Transverse colon (tissue), 4 donors: ENCODE data around the gene STN1.

Experiments used
- POLR2A ChIP-seq: fragments of 450-650 bp; IDR thresholded peaks from one replicate; pipeline ENCODE4 v1.6.1; 2016; ENCODE audit warnings: antibody characterized with exemption, mild to moderate bottlenecking, moderate library complexity
- POLR2AphosphoS5 ChIP-seq, 3 donors: sonication (generic); formaldehyde crosslinking; IDR thresholded peaks; one replicate each; pipeline ENCODE4 v1.6.1; 2016; ENCODE audit warnings: antibody characterized with exemption in 3 of 3
- TF ChIP-seq, protein P1 (sequence below), 5 experiments: fragments of 200-600 bp in 3 of 5; fragments of 450-650 bp in 2 of 5; sonication (generic) in 3 of 5; IDR thresholded peaks; 1 replicate in 2 of 5; 2 replicates in 3 of 5; pipeline ENCODE4 v1.5.1; 2016 to 2017; ENCODE audit warnings: antibody characterized with exemption in 5 of 5, inconsistent platforms in 3 of 5, mild to moderate bottlenecking in 2 of 5, moderate library complexity in 1 of 5

DNA sequence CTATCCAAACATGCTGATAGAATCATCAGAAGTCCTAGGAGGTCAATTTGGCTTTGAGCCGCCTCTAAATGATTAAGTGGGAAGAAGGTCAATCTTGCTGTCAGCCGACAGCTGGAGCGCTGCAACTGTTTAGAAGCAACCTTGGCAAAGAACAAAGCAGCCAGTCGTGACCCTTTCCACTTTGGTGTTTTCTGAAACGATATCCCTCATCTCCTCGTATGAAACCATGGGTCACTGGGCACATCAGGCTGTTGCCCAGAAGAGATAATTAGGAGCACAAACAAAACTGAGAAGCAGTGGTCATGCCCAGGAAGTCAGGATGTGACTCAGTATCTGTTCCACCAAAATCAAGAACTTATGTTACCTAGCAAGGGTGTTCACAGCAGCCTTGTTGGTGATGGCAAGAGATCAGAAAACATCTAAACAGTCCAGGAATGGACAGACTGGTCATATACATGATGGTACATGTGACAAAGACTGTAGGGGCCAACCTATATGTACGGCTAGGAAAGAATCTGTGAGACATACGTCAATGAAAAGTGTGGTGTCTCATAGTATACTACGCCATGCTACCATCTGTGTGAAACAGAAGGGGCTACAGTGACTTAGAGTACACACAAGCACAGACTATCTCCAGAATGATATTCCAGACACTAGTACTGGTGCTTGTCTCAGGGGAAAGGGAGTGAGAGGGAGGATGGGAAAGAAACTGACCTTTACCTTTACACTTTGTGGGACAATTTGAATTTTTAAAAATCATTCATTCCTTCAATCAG lies 22.4 kb downstream of the STN1 start:
- TF ChIP-seq, protein P1, sequence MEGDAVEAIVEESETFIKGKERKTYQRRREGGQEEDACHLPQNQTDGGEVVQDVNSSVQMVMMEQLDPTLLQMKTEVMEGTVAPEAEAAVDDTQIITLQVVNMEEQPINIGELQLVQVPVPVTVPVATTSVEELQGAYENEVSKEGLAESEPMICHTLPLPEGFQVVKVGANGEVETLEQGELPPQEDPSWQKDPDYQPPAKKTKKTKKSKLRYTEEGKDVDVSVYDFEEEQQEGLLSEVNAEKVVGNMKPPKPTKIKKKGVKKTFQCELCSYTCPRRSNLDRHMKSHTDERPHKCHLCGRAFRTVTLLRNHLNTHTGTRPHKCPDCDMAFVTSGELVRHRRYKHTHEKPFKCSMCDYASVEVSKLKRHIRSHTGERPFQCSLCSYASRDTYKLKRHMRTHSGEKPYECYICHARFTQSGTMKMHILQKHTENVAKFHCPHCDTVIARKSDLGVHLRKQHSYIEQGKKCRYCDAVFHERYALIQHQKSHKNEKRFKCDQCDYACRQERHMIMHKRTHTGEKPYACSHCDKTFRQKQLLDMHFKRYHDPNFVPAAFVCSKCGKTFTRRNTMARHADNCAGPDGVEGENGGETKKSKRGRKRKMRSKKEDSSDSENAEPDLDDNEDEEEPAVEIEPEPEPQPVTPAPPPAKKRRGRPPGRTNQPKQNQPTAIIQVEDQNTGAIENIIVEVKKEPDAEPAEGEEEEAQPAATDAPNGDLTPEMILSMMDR (IDR thresholded peaks at IDR 0.05): no peak
- no peak for TF ChIP-seq POLR2A
- TF ChIP-seq POLR2AphosphoS5 (IDR thresholded peaks at IDR 0.05): no peak
